Thyroid gland (tissue), 4 donors: ENCODE results near the gene SMG6. TPM values are rescaled to one million over a fixed set of nuclear protein-coding genes. Genes with fewer than 3 reads are reported as not detected.

ENCODE experiments used
- DNase-seq, 2 donors: peaks; one replicate each; pipeline ENCODE4 v3.0.0-alpha.2; 2019
- H3K27ac ChIP-seq, 3 donors: fragments of 200-600 bp; sonication (generic); 1 replicate in 2 of 3; 2 replicates in 1 of 3; pipeline ENCODE4 v1.5.1; 2016 to 2019; ENCODE audit warnings: mild to moderate bottlenecking in 1 of 3, moderate library complexity in 1 of 3
- H3K27me3 ChIP-seq: fragments of 200-600 bp; sonication (generic); one replicate; pipeline ENCODE4 v1.5.1; 2019
- H3K36me3 ChIP-seq, 2 donors: fragments of 200-600 bp; sonication (generic); one replicate each; pipeline ENCODE4 v1.5.1; 2016 to 2019
- H3K4me1 ChIP-seq, 2 donors: fragments of 200-600 bp; sonication (generic); one replicate each; pipeline ENCODE4 v1.5.1; 2017 to 2019
- H3K4me3 ChIP-seq, 3 donors: fragments of 200-600 bp; sonication (generic); replicated peaks in 1 of 3; 1 replicate in 2 of 3; 2 replicates in 1 of 3; pipeline ENCODE4 v1.5.1; 2016; ENCODE audit warnings: mild to moderate bottlenecking in 1 of 3
- H3K9me3 ChIP-seq: fragments of 200-600 bp; sonication (generic); one replicate; pipeline ENCODE4 v1.5.1; 2017
- CTCF ChIP-seq, 6 experiments: fragments of 200-600 bp in 3 of 6; fragments of 450-650 bp in 3 of 6; sonication (generic) in 3 of 6; IDR thresholded peaks; one replicate each; pipeline ENCODE4 v1.5.1; 2016 to 2019; ENCODE audit warnings: antibody characterized with exemption in 6 of 6, mild to moderate bottlenecking in 2 of 6, inconsistent platforms in 1 of 6, moderate library complexity in 1 of 6
- POLR2A ChIP-seq, 2 donors: fragments of 450-650 bp; IDR thresholded peaks; one replicate each; pipeline ENCODE4 v1.6.1; 2017; ENCODE audit warnings: antibody characterized with exemption in 2 of 2, mild to moderate bottlenecking in 2 of 2, moderate library complexity in 1 of 2
- WGBS, 2 donors: methylation state at CpG; one replicate each; pipeline ENCODE4 v1.1.5; 2017; 5-methylcytosine and 5-hydroxymethylcytosine counted together
- intact Hi-C: fragments of 100-400 bp; cut with DNase I; formaldehyde crosslinking; loops from one replicate; pipeline ENCODE4 v1.15.1; 2023
- total RNA-seq, 4 donors: library from RNA; depleted of rRNA; stranded (reverse); fragments of >200 nt; gene quantifications; one replicate each; pipeline ENCODE4 v1.2.3, GENCODE V29; 2016

SMG6 gene
- total RNA-seq, 4 donors from 2014 or later: 26.0 to 35.9 (median 32.9) TPM

- intact Hi-C loops: loop anchor here (5.0 kb wide), 1 partner anchor 222 kb away; the partner anchor contains the start of gene HIC1
- peaks cover 18 to 21% of the 10 kb centered on the region in 2 donors for H3K4me1 ChIP-seq
- TF ChIP-seq CTCF (IDR thresholded peaks at IDR 0.05) (no peak), POLR2A (IDR thresholded peaks at IDR 0.05) (no peak)
- H3K36me3 ChIP-seq: peaks cover 10 to 21% of the 10 kb centered on the region in 2 donors
- DNase-seq: no peak
- no peak overlapping the region for H3K4me3 ChIP-seq
- no peaks in the 10 kb centered on the region for H3K9me3 ChIP-seq
- no peaks in the 10 kb centered on the region for H3K27me3 ChIP-seq
- WGBS, 2 donors: 86 to 87% methylated on average over 9 of the region's 9 CpGs
- H3K27ac ChIP-seq: peak overlapping the region in 1 of 3 donors; percentile 41
These were observed 23.9 kb downstream of the SMG6 start for GRCh38 chr17:2279707-2280106.

GRCh38 chr17:2277429-2278170 lies 26.0 kb downstream of the SMG6 start:
- Histone ChIP-seq H3K9me3 (no peaks in the 10 kb centered on the region), H3K27ac (peak overlapping the region in 1 of 3 donors; percentile 18), H3K27me3 (no peaks in the 10 kb centered on the region), H3K4me3 (no peak overlapping the region), H3K36me3 (peaks cover 0 to 14% of the 10 kb centered on the region in 2 donors), H3K4me1 (peaks cover 18 to 21% of the 10 kb centered on the region in 2 donors)
- WGBS, 2 donors: 56 to 68% methylated on average over 9 of the region's 9 CpGs
- DNase-seq: peak; percentile 77 to 78
- intact Hi-C loops: no loop called here
- no peak for TF ChIP-seq POLR2A (IDR thresholded peaks at IDR 0.05)
- no peak for TF ChIP-seq CTCF (IDR thresholded peaks at IDR 0.05)

DNA sequence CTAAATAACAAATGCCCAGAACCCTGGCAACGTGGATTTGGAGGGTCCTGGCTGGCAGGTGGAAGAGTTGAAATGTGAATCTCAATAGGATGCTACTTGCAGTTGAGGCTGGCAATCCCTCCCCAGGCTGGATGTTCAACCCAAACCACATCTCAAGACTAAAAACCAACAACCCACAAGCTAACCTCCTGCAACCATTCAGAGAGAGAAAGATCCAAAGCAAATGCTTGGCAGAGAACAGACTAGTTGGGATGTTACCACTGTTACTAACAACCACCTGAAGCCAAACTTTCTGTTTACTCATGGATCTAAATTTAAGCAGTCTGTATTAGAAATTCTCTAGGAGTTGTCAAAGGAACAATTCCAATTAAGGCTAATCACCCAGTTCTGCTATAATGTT lies 27.9 kb downstream of the SMG6 start:
- intact Hi-C loops: no loop called here
- Histone ChIP-seq H3K4me3 (no peak overlapping the region), H3K36me3 (peaks cover 0 to 5% of the 10 kb centered on the region in 2 donors), H3K27me3 (no peaks in the 10 kb centered on the region), H3K27ac (no peak overlapping the region), H3K9me3 (no peaks in the 10 kb centered on the region), H3K4me1 (peaks cover 19 to 21% of the 10 kb centered on the region in 2 donors)
- 85 to 95% methylated on average over 1 of the region's 1 CpG for WGBS, 2 donors
- no peak for DNase-seq
- no peak for TF ChIP-seq POLR2A (IDR thresholded peaks at IDR 0.05)

DNA sequence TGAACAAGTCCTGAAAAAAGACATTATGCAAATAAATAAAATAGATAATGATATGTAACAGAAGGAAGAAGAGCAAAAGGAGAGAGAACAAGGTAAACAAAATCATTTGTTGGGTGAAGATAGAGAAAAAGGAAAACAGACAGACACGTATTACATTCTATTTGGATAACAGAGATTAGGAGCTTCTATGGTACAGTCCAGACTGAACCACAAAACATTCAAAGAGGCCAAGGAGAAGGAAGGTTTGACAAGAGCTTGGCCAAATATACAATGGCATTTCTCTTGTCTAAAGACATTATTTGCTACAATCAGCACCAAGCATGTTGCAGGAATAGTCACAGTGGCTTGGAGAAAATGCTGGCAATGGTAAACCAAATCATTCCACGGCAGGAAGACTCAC lies 29.2 kb downstream of the SMG6 start:
- intact Hi-C loops: no loop called here
- TF ChIP-seq POLR2A (IDR thresholded peaks at IDR 0.05) (no peak), CTCF (IDR thresholded peaks at IDR 0.05) (no peak)
- no peaks in the 10 kb centered on the region for H3K27me3 ChIP-seq
- peaks cover 21% of the 10 kb centered on the region in 2 donors for H3K4me1 ChIP-seq
- no peaks in the 10 kb centered on the region for H3K9me3 ChIP-seq
- peaks cover 0 to 10% of the 10 kb centered on the region in 2 donors for H3K36me3 ChIP-seq
- 49 to 77% methylated on average over 2 of the region's 2 CpGs for WGBS, 2 donors
- DNase-seq: no peak
- H3K27ac ChIP-seq: no peak overlapping the region
- H3K4me3 ChIP-seq: no peak overlapping the region

DNA sequence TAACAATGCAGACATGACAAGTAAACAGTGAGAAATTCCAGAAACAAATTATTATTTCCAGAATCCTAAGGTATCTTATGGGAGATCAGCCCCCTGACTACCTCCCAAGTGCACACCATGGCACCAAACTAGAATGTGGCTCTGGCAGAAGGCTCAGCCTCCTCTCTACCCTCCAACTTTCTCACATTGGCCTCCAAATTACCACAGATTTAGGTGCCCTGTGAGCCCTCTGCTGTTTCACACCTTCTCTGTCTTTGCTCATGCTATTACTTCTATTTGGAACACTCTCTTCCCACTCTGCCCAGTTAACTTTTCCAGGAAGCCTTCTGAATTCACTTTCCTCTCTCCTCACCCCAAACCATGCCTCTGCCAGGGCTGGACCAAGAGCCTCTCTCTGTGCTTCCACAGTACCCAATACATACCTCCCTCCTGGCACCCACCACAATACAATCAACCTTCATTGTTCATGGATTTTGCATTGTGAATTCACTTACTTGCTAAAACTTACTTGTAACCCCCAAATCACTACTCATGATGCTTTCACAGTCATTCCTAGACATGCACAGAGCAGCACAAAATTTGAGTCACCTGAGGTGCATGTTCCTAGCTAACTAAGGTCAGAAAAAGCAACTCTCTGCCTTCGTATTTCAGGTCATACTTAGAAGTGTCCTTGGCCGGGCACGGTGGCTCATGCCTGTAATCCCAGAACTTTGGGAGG lies 31.4 kb downstream of the SMG6 start:
- intact Hi-C loops: no loop called here

More for the DNA sequence above, 31.4 kb downstream of the SMG6 start:
- no peak for DNase-seq
- peaks cover 0 to 12% of the 10 kb centered on the region in 2 donors for H3K36me3 ChIP-seq
- H3K4me1 ChIP-seq: peaks cover 3 to 4% of the 10 kb centered on the region in 2 donors
- 90 to 98% methylated on average over 3 of the region's 3 CpGs for WGBS, 2 donors
- H3K27ac ChIP-seq: no peak overlapping the region
- no peaks in the 10 kb centered on the region for H3K27me3 ChIP-seq
- no peak for TF ChIP-seq POLR2A (IDR thresholded peaks at IDR 0.05)
- no peak for TF ChIP-seq CTCF (IDR thresholded peaks at IDR 0.05)
- no peaks in the 10 kb centered on the region for H3K9me3 ChIP-seq
- H3K4me3 ChIP-seq: no peak overlapping the region
